OCI-LY3 (cell line): ENCODE results near the gene HARS2.

ENCODE experiments used
- EZH2phosphoT487 ChIP-seq: fragments of 200-600 bp; shearing (Covaris generic); IDR thresholded peaks from 2 replicates; pipeline ENCODE4 v1.6.1; 2018; ENCODE audit warnings: antibody characterized with exemption, mixed run types, low read depth
- TF ChIP-seq, protein P1 (sequence below): fragments of 200-600, 300-600 bp; sonication (generic); IDR thresholded peaks from 2 replicates; pipeline ENCODE4 v1.5.1; 2014; ENCODE audit warnings: antibody characterized with exemption, low read length, low read depth

DNA sequence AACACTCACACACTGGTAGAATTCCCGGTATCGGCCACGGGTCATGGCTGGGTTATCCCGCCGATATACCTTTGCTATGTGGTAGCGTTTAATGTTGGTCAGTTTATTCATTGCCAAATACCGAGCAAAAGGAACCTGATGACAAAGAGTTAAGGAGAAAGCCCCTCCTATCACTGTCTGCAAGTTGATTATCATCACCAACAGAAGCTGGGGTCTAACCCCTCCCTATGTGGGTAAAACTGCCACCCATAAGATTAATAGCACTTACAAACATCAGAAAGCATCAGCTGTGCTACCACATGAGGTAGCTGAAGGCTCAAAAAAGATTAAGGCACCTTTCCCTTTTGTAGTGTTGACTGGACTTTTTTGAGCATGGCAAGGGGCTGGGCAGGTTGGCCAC, 12.3 kb upstream of the HARS2 start:
- TF ChIP-seq, protein P1, sequence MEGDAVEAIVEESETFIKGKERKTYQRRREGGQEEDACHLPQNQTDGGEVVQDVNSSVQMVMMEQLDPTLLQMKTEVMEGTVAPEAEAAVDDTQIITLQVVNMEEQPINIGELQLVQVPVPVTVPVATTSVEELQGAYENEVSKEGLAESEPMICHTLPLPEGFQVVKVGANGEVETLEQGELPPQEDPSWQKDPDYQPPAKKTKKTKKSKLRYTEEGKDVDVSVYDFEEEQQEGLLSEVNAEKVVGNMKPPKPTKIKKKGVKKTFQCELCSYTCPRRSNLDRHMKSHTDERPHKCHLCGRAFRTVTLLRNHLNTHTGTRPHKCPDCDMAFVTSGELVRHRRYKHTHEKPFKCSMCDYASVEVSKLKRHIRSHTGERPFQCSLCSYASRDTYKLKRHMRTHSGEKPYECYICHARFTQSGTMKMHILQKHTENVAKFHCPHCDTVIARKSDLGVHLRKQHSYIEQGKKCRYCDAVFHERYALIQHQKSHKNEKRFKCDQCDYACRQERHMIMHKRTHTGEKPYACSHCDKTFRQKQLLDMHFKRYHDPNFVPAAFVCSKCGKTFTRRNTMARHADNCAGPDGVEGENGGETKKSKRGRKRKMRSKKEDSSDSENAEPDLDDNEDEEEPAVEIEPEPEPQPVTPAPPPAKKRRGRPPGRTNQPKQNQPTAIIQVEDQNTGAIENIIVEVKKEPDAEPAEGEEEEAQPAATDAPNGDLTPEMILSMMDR = no peak
- no peak for TF ChIP-seq EZH2phosphoT487
